ENCODE data around the gene TMEM72. TPM values are rescaled to one million over a fixed set of nuclear protein-coding genes. Genes with fewer than 3 reads are reported as not detected.

Gene TMEM72
- total RNA-seq, 1 experiment from 2014 or later, result not detected

DNA sequence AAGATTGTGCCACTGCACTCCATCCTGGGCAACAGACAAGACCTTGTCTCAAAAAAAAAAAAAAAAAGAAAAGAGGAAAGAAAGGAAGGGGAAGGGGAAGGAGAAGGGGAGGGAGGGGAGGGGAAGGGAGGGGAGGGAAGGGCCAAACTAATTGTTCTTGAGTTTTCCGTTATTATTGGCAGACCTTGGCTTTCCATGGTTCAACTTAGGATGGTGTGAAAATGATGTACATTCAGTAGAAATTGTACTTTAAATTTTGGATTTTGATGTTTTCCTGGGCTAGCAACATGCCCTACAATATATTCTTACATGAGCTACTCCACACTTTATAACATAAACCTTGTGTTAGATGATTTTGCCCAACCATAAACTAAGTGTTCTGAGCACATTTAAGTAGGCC is 1.2 kb upstream of the TMEM72 start:
- Histone ChIP-seq H3K4me3 (ENCODE audit: low read depth in 2 of 2, low read length in 2 of 2) (no peak overlapping the region), H3K36me3 (ENCODE audit: control insufficient read depth, insufficient read depth, low read length) (no peaks in the 10 kb centered on the region), H3K4me1 (ENCODE audit: control insufficient read depth, insufficient read depth, low read length) (no peaks in the 10 kb centered on the region; the same call in 1 of the 2 replicates), H3K27ac (ENCODE audit: low read length) (no peak overlapping the region), H3K9me3 (ENCODE audit: control insufficient read depth, insufficient read depth, low read depth, low read length) (no peaks in the 10 kb centered on the region), H3K27me3 (ENCODE audit: control insufficient read depth, insufficient read depth, low read length) (peaks cover 5% of the 10 kb centered on the region)
- ATAC-seq, result no peak
- intact Hi-C loops (cut with micrococcal nuclease; ENCODE audit: unreplicated experiment) (no loop called here), in situ Hi-C loops (cut with HindIII; ENCODE audit: low pct_unique_long_range_greater_than_20kb, low sequenced_read_pairs) (no loop called here)
- ChIA-PET POLR2A (no interaction called here), CTCF (no interaction called here)
- TF ChIP-seq TCF7L2 (IDR thresholded peaks at IDR 0.05; ENCODE audit: low read depth, low read length), result no peak
- no peak for TF ChIP-seq SIN3A (IDR thresholded peaks at IDR 0.05; ENCODE audit: borderline replicate concordance, insufficient read depth, low read depth, low read length)
- TF ChIP-seq, protein P1, sequence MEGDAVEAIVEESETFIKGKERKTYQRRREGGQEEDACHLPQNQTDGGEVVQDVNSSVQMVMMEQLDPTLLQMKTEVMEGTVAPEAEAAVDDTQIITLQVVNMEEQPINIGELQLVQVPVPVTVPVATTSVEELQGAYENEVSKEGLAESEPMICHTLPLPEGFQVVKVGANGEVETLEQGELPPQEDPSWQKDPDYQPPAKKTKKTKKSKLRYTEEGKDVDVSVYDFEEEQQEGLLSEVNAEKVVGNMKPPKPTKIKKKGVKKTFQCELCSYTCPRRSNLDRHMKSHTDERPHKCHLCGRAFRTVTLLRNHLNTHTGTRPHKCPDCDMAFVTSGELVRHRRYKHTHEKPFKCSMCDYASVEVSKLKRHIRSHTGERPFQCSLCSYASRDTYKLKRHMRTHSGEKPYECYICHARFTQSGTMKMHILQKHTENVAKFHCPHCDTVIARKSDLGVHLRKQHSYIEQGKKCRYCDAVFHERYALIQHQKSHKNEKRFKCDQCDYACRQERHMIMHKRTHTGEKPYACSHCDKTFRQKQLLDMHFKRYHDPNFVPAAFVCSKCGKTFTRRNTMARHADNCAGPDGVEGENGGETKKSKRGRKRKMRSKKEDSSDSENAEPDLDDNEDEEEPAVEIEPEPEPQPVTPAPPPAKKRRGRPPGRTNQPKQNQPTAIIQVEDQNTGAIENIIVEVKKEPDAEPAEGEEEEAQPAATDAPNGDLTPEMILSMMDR (IDR thresholded peaks at IDR 0.05), result no peak
- no peak for TF ChIP-seq POLR2AphosphoS5 (IDR thresholded peaks at IDR 0.05; ENCODE audit: low read depth, low read length)
- TF ChIP-seq REST (IDR thresholded peaks at IDR 0.05; ENCODE audit: insufficient read depth in 1 of 2, low read depth in 2 of 2, low read length in 1 of 2), result no peak
- DNase-seq (ENCODE audit: low read depth, low spot score), result no peak
- no TSS peak for BruUV-seq (replicated peaks)

DNA sequence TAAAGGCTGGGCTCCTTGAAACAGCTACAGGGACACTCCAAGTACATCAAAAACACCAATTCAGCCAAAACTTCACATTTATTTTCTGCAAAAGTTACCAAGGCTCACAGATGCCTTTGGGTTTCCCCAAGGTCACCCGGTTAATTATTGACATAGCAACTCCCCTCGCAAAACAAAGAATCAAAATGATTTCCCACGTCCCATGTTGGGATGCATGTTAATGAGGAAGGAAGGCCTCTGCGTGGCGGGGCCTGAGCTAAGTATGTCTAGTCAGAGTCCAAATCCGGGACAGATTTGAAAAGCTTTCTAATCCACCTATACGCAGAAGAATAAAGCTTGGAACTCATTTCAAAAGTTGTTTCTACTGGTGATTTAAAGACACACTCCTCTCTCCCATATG is 535 bp upstream of the TMEM72 start:
- TF ChIP-seq, protein P1 (IDR thresholded peaks at IDR 0.05), result no peak
- TF ChIP-seq REST (IDR thresholded peaks at IDR 0.05; ENCODE audit: insufficient read depth in 1 of 2, low read depth in 2 of 2, low read length in 1 of 2), result no peak
- no peak for TF ChIP-seq TCF7L2 (IDR thresholded peaks at IDR 0.05; ENCODE audit: low read depth, low read length)
- TF ChIP-seq POLR2AphosphoS5 (IDR thresholded peaks at IDR 0.05; ENCODE audit: low read depth, low read length), result no peak
- TF ChIP-seq SIN3A (IDR thresholded peaks at IDR 0.05; ENCODE audit: borderline replicate concordance, insufficient read depth, low read depth, low read length), result no peak
- intact Hi-C loops (cut with micrococcal nuclease; ENCODE audit: unreplicated experiment), result no loop called here
- Histone ChIP-seq H3K4me1 (ENCODE audit: control insufficient read depth, insufficient read depth, low read length) (no peaks in the 10 kb centered on the region; the same call in 1 of the 2 replicates), H3K4me3 (ENCODE audit: low read depth in 2 of 2, low read length in 2 of 2) (no peak overlapping the region), H3K27ac (ENCODE audit: low read length) (no peak overlapping the region), H3K36me3 (ENCODE audit: control insufficient read depth, insufficient read depth, low read length) (no peaks in the 10 kb centered on the region), H3K27me3 (ENCODE audit: control insufficient read depth, insufficient read depth, low read length) (peaks cover 5% of the 10 kb centered on the region), H3K9me3 (ENCODE audit: control insufficient read depth, insufficient read depth, low read depth, low read length) (no peaks in the 10 kb centered on the region)
- ChIA-PET POLR2A (no interaction called here), CTCF (no interaction called here)
- BruUV-seq (replicated peaks), result no TSS peak
- ATAC-seq, result no peak
- in situ Hi-C loops (cut with HindIII; ENCODE audit: low pct_unique_long_range_greater_than_20kb, low sequenced_read_pairs), result no loop called here
- no peak for DNase-seq (ENCODE audit: low read depth, low spot score)
